Thyroid gland (tissue), 4 donors: ENCODE data around the gene VLDLR.

Experiments
- CTCF ChIP-seq, 6 experiments: fragments of 200-600 bp in 3 of 6; fragments of 450-650 bp in 3 of 6; sonication (generic) in 3 of 6; IDR thresholded peaks; one replicate each; pipeline ENCODE4 v1.5.1; 2016 to 2019; ENCODE audit warnings: antibody characterized with exemption in 6 of 6, mild to moderate bottlenecking in 2 of 6, inconsistent platforms in 1 of 6, moderate library complexity in 1 of 6
- POLR2A ChIP-seq, 2 donors: fragments of 450-650 bp; IDR thresholded peaks; one replicate each; pipeline ENCODE4 v1.6.1; 2017; ENCODE audit warnings: antibody characterized with exemption in 2 of 2, mild to moderate bottlenecking in 2 of 2, moderate library complexity in 1 of 2

- no peak for TF ChIP-seq POLR2A (IDR thresholded peaks at IDR 0.05)
- no peak for TF ChIP-seq CTCF (IDR thresholded peaks at IDR 0.05)
Measured at GRCh38 chr9:2634818-2635217, 13.2 kb downstream of the VLDLR start.
